ENCODE data around the gene MAP3K6. TPM values are rescaled to one million over a fixed set of nuclear protein-coding genes. Genes with fewer than 3 reads are reported as not detected.

The MAP3K6 gene
- total and polyA plus RNA-seq, 2 of the 4 experiments (the other 2 are of a cell fraction) = 4.8 to 15.9 TPM

- Histone ChIP-seq H3K36me3 (ENCODE audit: control insufficient read depth, insufficient read depth, low read length) (peaks cover 43% of the 10 kb centered on the region), H3K4me3 (ENCODE audit: insufficient read depth, low read depth, low read length) (no peak overlapping the region), H3K4me1 (ENCODE audit: control insufficient read depth, insufficient read depth, low read length) (peaks cover 7% of the 10 kb centered on the region; the same call in 1 of the 2 replicates), H2BK120ac (ENCODE audit: low read depth, low read length) (no peak overlapping the region), H3K18ac (ENCODE audit: low read depth, low read length) (no peak overlapping the region), H4K91ac (ENCODE audit: insufficient read depth, low read depth, low read length) (no peak overlapping the region), H3K9me3 (ENCODE audit: control insufficient read depth, insufficient read depth, low read length) (no peaks in the 10 kb centered on the region), H4K8ac (ENCODE audit: low read depth in 2 of 2, low read length in 2 of 2) (no peak overlapping the region), H4K5ac (ENCODE audit: low read depth, low read length) (no peak overlapping the region), H2AFZ (replicated peaks; ENCODE audit: low read length, poor library complexity) (no peak overlapping the region), H3K23ac (ENCODE audit: low read depth, low read length) (no peak overlapping the region), H3K4ac (ENCODE audit: low read depth, low read length) (no peak overlapping the region), H4K20me1 (ENCODE audit: insufficient read depth, low read length) (peaks cover 2% of the 10 kb centered on the region; the same call in 1 of the 2 replicates), H2BK5ac (ENCODE audit: low read depth, low read length, poor library complexity, severe bottlenecking) (no peak overlapping the region), H2AK5ac (ENCODE audit: low read depth, low read length) (no peak overlapping the region), H3K9me1 (ENCODE audit: insufficient read depth, low read length) (peaks cover 12% of the 10 kb centered on the region), H2AK9ac (replicated peaks; ENCODE audit: low read depth, low read length, poor library complexity) (no peak overlapping the region), H3K79me1 (ENCODE audit: low read depth in 1 of 2, low read length in 2 of 2) (peaks cover 6 to 13% of the 10 kb centered on the region in 2 experiments; a peak in 3 of 4 replicates), H3K27me3 (ENCODE audit: control insufficient read depth, insufficient read depth, low read length) (no peaks in the 10 kb centered on the region), H3K4me2 (ENCODE audit: low read depth, low read length) (no peak overlapping the region), H2BK15ac (ENCODE audit: low read depth, low read length) (no peak overlapping the region), H3K27ac (ENCODE audit: insufficient read depth, low read length) (no peak overlapping the region), H3K14ac (replicated peaks; ENCODE audit: low read depth, low read length) (no peak overlapping the region), H3K56ac (ENCODE audit: extremely low read depth, insufficient read depth, low read length) (no peak overlapping the region), H3K9ac (ENCODE audit: low read depth, low read length) (no peak overlapping the region), H2BK20ac (ENCODE audit: low read depth, low read length) (no peak overlapping the region)
- in situ Hi-C loops (cut with MboI; ENCODE audit: low sequenced_read_pairs) (no loop called here), dilution Hi-C loops (cut with HindIII; ENCODE audit: low sequenced_read_pairs, unreplicated experiment) (no loop called here), intact Hi-C loops (cut with micrococcal nuclease) (no loop called here)
- DNase-seq (no peak), ATAC-seq (ENCODE audit: low read depth) (no peak)
- no CpG with 5 or more reads among the region's 8 CpGs for WGBS, 2 experiments (ENCODE audit: extremely low coverage in 2 of 2, insufficient read length in 1 of 2)
- CTCF ChIA-PET = no interaction called here
- TF ChIP-seq SMC3 (IDR thresholded peaks at IDR 0.05; ENCODE audit: low read depth, low read length) (no peak), CTCF (conservative IDR thresholded peaks at IDR 0.05; ENCODE audit: low read depth, low read length) (no peak), USF2 (IDR thresholded peaks at IDR 0.05; ENCODE audit: low read depth, low read length) (no peak), MXI1 (IDR thresholded peaks at IDR 0.05; ENCODE audit: borderline replicate concordance, low read depth, low read length) (no peak), MAFK (IDR thresholded peaks at IDR 0.05; ENCODE audit: low read depth, low read length) (no peak), RCOR1 (IDR thresholded peaks at IDR 0.05; ENCODE audit: insufficient replicate concordance, low read length) (no peak), POLR2A (IDR thresholded peaks at IDR 0.05; ENCODE audit: low read depth, low read length) (no peak), ELK1 (IDR thresholded peaks at IDR 0.05; ENCODE audit: borderline replicate concordance, low read depth, low read length) (no peak)
- no TSS peak for BruUV-seq (replicated peaks)
- POLR2A ChIA-PET (ENCODE audit: unreplicated experiment) = no interaction called here
Measured at GRCh38 chr1:27361553-27361952, 5.2 kb downstream of the MAP3K6 start.
